Measurements from ENCODE around the gene VRTN. TPM values are rescaled to one million over a fixed set of nuclear protein-coding genes. Genes with fewer than 3 reads are reported as not detected.

Gene VRTN
- total and polyA plus RNA-seq, 2 of the 8 experiments (the other 6 are each of a cell fraction or from before 2014, with no cell fraction given): 133 to 148 TPM

- Histone ChIP-seq H3K4ac (replicated peaks; ENCODE audit: insufficient read length, low read depth, low read length) (no peak overlapping the region), H2BK120ac (replicated peaks; ENCODE audit: low read depth, low read length) (no peak overlapping the region), H4K5ac (ENCODE audit: insufficient read length, low read depth, low read length) (no peak overlapping the region), H3K23me2 (ENCODE audit: low read depth, low read length) (no peaks in the 10 kb centered on the region), H3K79me2 (ENCODE audit: control insufficient read depth in 1 of 2, insufficient read depth in 2 of 2, low read length in 2 of 2) (no peaks in the 10 kb centered on the region), H3K79me1 (ENCODE audit: low read depth, low read length) (no peaks in the 10 kb centered on the region), H2BK15ac (ENCODE audit: low read length) (no peak overlapping the region), H3K4me1 (replicated peaks in 1 of 4; ENCODE audit: control insufficient read depth in 3 of 4, insufficient read depth in 4 of 4, low read length in 3 of 4) (no peaks in the 10 kb centered on the region), H2BK5ac (ENCODE audit: low read depth, low read length) (no peak overlapping the region), H3K36me3 (ENCODE audit: control insufficient read depth in 2 of 4, insufficient read depth in 4 of 4, low read length in 3 of 4) (no peaks in the 10 kb centered on the region), H4K91ac (replicated peaks; ENCODE audit: insufficient read length, low read length) (no peak overlapping the region), H3K4me3 (ENCODE audit: extremely low read depth in 1 of 4, insufficient read depth in 2 of 4, low read depth in 3 of 4, low read length in 4 of 4) (no peak overlapping the region), H3K4me2 (ENCODE audit: insufficient read depth in 1 of 2, low read depth in 2 of 2, low read length in 2 of 2) (no peak overlapping the region), H3K23ac (ENCODE audit: insufficient read length) (no peak overlapping the region), H3K9ac (replicated peaks in 1 of 4; ENCODE audit: extremely low read depth in 1 of 4, low read depth in 3 of 4, low read length in 3 of 4) (no peak overlapping the region), H3K27me3 (replicated peaks in 1 of 4; ENCODE audit: control insufficient read depth in 3 of 4, extremely low read depth in 1 of 4, insufficient read depth in 3 of 4, low read length in 3 of 4) (no peaks in the 10 kb centered on the region), H4K20me1 (replicated peaks in 1 of 2; ENCODE audit: control insufficient read depth in 1 of 2, insufficient read depth in 2 of 2, low read length in 2 of 2) (no peaks in the 10 kb centered on the region), H2BK12ac (ENCODE audit: low read depth, low read length) (no peak overlapping the region), H2AFZ (ENCODE audit: low read length) (no peak overlapping the region), H3K9me3 (ENCODE audit: insufficient read depth in 2 of 2, low read depth in 1 of 2, low read length in 1 of 2) (no peaks in the 10 kb centered on the region), H3K18ac (ENCODE audit: extremely low read depth, low read length) (no peak overlapping the region), H3K14ac (ENCODE audit: insufficient read length) (no peak overlapping the region), H4K8ac (ENCODE audit: extremely low read depth, insufficient read depth, low read length) (no peak overlapping the region), H3K56ac (replicated peaks; ENCODE audit: insufficient read length, low read depth, low read length) (no peak overlapping the region), H2BK20ac (ENCODE audit: low read length) (no peak overlapping the region), H2AK5ac (ENCODE audit: low read depth, low read length) (no peak overlapping the region), H3K27ac (ENCODE audit: low read depth, low read length) (no peak overlapping the region)
- POLR2A ChIA-PET (ENCODE audit: partially characterized antibody): interaction anchor here (0.6 to 4.1 kb wide), 4 partner anchors 11 to 34 kb away, joined by 3 to 29 read pairs (median 7); partner anchors contain the start of genes ABCD4 and VRTN
- 97% methylated on average over 4 of the region's 4 CpGs; no CpG with 5 or more reads in 1 of the 2 experiments for WGBS, 2 experiments (ENCODE audit: extremely low coverage in 1 of 2, insufficient coverage in 1 of 2, insufficient read length in 1 of 2, insufficient replicate concordance in 2 of 2, low coverage in 1 of 2, low lambda C conversion rate in 2 of 2, missing lambda C conversion rate in 1 of 2)
- FAIRE-seq: no peak
- CTCF ChIA-PET (ENCODE audit: partially characterized antibody): interaction anchor here (2.5 to 14.0 kb wide), 3 partner anchors 10 to 18 kb away, joined by 9 to 144 read pairs (median 12); partner anchors contain the start of gene ABCD4
- DNase-seq (ENCODE audit: low read depth in 1 of 2, low spot score in 2 of 2): no peak
- TF ChIP-seq CEBPB (IDR thresholded peaks at IDR 0.05; ENCODE audit: low read depth, low read length) (no peak), POU5F1 (IDR thresholded peaks at IDR 0.05; ENCODE audit: low read depth, low read length) (no peak), GTF2F1 (IDR thresholded peaks at IDR 0.05; ENCODE audit: borderline replicate concordance, low read depth, low read length) (no peak), E2F6 (IDR thresholded peaks at IDR 0.05) (no peak), ATF2 (IDR thresholded peaks at IDR 0.05; ENCODE audit: low read length) (no peak), TAF1 (IDR thresholded peaks at IDR 0.05; ENCODE audit: low read depth, low read length) (no peak), USF2 (IDR thresholded peaks at IDR 0.05; ENCODE audit: low read length) (no peak), CTBP2 (IDR thresholded peaks at IDR 0.05; ENCODE audit: borderline replicate concordance, insufficient read depth, insufficient read length, low read length) (no peak), SP1 (IDR thresholded peaks at IDR 0.05; ENCODE audit: low read depth, low read length) (no peak), SIRT6 (IDR thresholded peaks at IDR 0.05; ENCODE audit: low read length) (no peak), PHF8 (conservative IDR thresholded peaks at IDR 0.05; ENCODE audit: low read depth, low read length) (no peak)
Observed at GRCh38 chr14:74314576-74314975, 33.7 kb upstream of the VRTN start.
